IMR-90 (cell line): ENCODE measurements around the gene BRPF1. TPM values are rescaled to one million over a fixed set of nuclear protein-coding genes. Genes with fewer than 3 reads are reported as not detected.

Experiments
- ATAC-seq: fragments of 200-7000 bp; cut with Tn5 transposase; 2 replicates; pipeline ENCODE4 v1.9.1; 2020; ENCODE audit warnings: low read depth, mild to moderate bottlenecking, moderate library complexity
- BruUV-seq: library from RNA; stranded (reverse); fragments of 400-500 nt; replicated peaks from 2 replicates; lab custom pipeline; 2021; lab: Mats Ljungman, UMichigan
- CTCF ChIA-PET: fragments of 300-600 bp; formaldehyde crosslinking; extraction: SDS; loops from one replicate; lab custom pipeline; 2021; ENCODE audit warnings: antibody characterized with exemption; lab: Yijun Ruan, JAX
- POLR2A ChIA-PET: fragments of 300-600 bp; sonication (Branson Sonifier 250); formaldehyde crosslinking; loops from one replicate; lab custom pipeline; 2022; ENCODE audit warnings: antibody characterized with exemption; ENCODE audit not compliant: unreplicated experiment; lab: Charles Lee
- DNase-seq: peaks from one replicate; pipeline ENCODE4 v3.0.0; 2013
- H2AFZ ChIP-seq: replicated peaks from 2 replicates; pipeline ENCODE3; 2013; ENCODE audit warnings: low read length, mild to moderate bottlenecking; ENCODE audit not compliant: poor library complexity
- H2AK5ac ChIP-seq: 2 replicates; pipeline ENCODE4 v1.6.1; 2013; ENCODE audit warnings: low read depth, low read length, inconsistent platforms
- H2AK9ac ChIP-seq: replicated peaks from 2 replicates; pipeline ENCODE3; 2013; ENCODE audit warnings: mild to moderate bottlenecking, low read depth, low read length, moderate library complexity; ENCODE audit not compliant: poor library complexity
- H2BK120ac ChIP-seq: 2 replicates; pipeline ENCODE4 v1.6.1; 2013; ENCODE audit warnings: low read depth, low read length, inconsistent platforms
- H2BK15ac ChIP-seq: 3 replicates; pipeline ENCODE4 v1.6.1; 2013; ENCODE audit warnings: low read depth, low read length, inconsistent platforms
- H2BK20ac ChIP-seq: 2 replicates; pipeline ENCODE4 v1.6.1; 2013; ENCODE audit warnings: low read depth, mild to moderate bottlenecking, inconsistent platforms, low read length, moderate library complexity
- H2BK5ac ChIP-seq: 2 replicates; pipeline ENCODE4 v1.6.1; 2013; ENCODE audit warnings: mild to moderate bottlenecking, low read depth, low read length, inconsistent platforms; ENCODE audit not compliant: poor library complexity, severe bottlenecking
- H3K14ac ChIP-seq: replicated peaks from 2 replicates; pipeline ENCODE4 v1.6.1; 2013; ENCODE audit warnings: low read depth, low read length, inconsistent platforms
- H3K18ac ChIP-seq: 2 replicates; pipeline ENCODE4 v1.6.1; 2013; ENCODE audit warnings: low read depth, low read length, control low read depth
- H3K23ac ChIP-seq: 2 replicates; pipeline ENCODE4 v1.6.1; 2013; ENCODE audit warnings: low read depth, low read length, inconsistent platforms
- H3K27ac ChIP-seq: 2 replicates; pipeline ENCODE4 v1.5.1; 2013; ENCODE audit warnings: mild to moderate bottlenecking, control low read depth, low read length; ENCODE audit not compliant: insufficient read depth
- H3K27me3 ChIP-seq: 2 replicates; pipeline ENCODE4 v1.6.1; 2013; ENCODE audit warnings: low read length; ENCODE audit not compliant: control insufficient read depth, insufficient read depth
- H3K36me3 ChIP-seq: 2 replicates; pipeline ENCODE4 v1.6.1; 2013; ENCODE audit warnings: low read length, mixed read lengths; ENCODE audit not compliant: control insufficient read depth, insufficient read depth
- H3K4ac ChIP-seq: 2 replicates; pipeline ENCODE4 v1.6.1; 2013; ENCODE audit warnings: low read depth, low read length, inconsistent platforms
- H3K4me1 ChIP-seq: 2 replicates; pipeline ENCODE4 v1.6.1; 2013; ENCODE audit warnings: low read length, mixed read lengths; ENCODE audit not compliant: control insufficient read depth, insufficient read depth
- H3K4me2 ChIP-seq: 2 replicates; pipeline ENCODE4 v1.6.1; 2013; ENCODE audit warnings: low read depth, mild to moderate bottlenecking, control low read depth, low read length, moderate library complexity
- H3K4me3 ChIP-seq: 2 replicates; pipeline ENCODE4 v1.5.1; 2013; ENCODE audit warnings: low read depth, mild to moderate bottlenecking, control low read depth, low read length, moderate library complexity; ENCODE audit not compliant: insufficient read depth
- H3K56ac ChIP-seq: 2 replicates; pipeline ENCODE4 v1.6.1; 2013; ENCODE audit warnings: low read length, inconsistent platforms; ENCODE audit not compliant: insufficient read depth; ENCODE audit errors: extremely low read depth
- H3K79me1 ChIP-seq, 2 experiments: 2 replicates each; pipeline ENCODE4 v1.6.1; 2013; ENCODE audit warnings: low read length in 2 of 2, inconsistent platforms in 1 of 2, low read depth in 1 of 2
- H3K9ac ChIP-seq: 2 replicates; pipeline ENCODE4 v1.6.1; 2013; ENCODE audit warnings: low read depth, low read length, control low read depth
- H3K9me1 ChIP-seq: 2 replicates; pipeline ENCODE4 v1.6.1; 2013; ENCODE audit warnings: low read length, inconsistent platforms; ENCODE audit not compliant: insufficient read depth
- H3K9me3 ChIP-seq: 2 replicates; pipeline ENCODE4 v1.6.1; 2013; ENCODE audit warnings: low read length; ENCODE audit not compliant: control insufficient read depth, insufficient read depth
- H4K20me1 ChIP-seq: 2 replicates; pipeline ENCODE4 v1.6.1; 2013; ENCODE audit warnings: low read length, inconsistent platforms; ENCODE audit not compliant: insufficient read depth
- H4K5ac ChIP-seq: 2 replicates; pipeline ENCODE4 v1.6.1; 2013; ENCODE audit warnings: mild to moderate bottlenecking, low read depth, low read length, control low read depth
- H4K8ac ChIP-seq, 2 experiments: 2 replicates each; pipeline ENCODE4 v1.6.1; 2013; ENCODE audit warnings: low read depth in 2 of 2, low read length in 2 of 2, control low read depth in 1 of 2, inconsistent platforms in 1 of 2
- H4K91ac ChIP-seq: 2 replicates; pipeline ENCODE4 v1.6.1; 2013; ENCODE audit warnings: low read depth, low read length, inconsistent platforms; ENCODE audit not compliant: insufficient read depth
- BHLHE40 ChIP-seq: fragments of 150-350 bp; IDR thresholded peaks from 2 replicates; pipeline ENCODE4 v1.6.1; 2016; ENCODE audit warnings: mild to moderate bottlenecking, low read depth, low read length
- CHD1 ChIP-seq: IDR thresholded peaks from 2 replicates; pipeline ENCODE4 v1.6.1; 2012; ENCODE audit warnings: low read depth, low read length, improper control_type of control experiment
- FOS ChIP-seq: fragments of 150-350 bp; IDR thresholded peaks from 2 replicates; pipeline ENCODE4 v1.6.1; 2016; ENCODE audit warnings: low read depth, low read length
- MXI1 ChIP-seq: IDR thresholded peaks from 2 replicates; pipeline ENCODE4 v1.6.1; 2012; ENCODE audit warnings: low read depth, mild to moderate bottlenecking, low read length, moderate library complexity, borderline replicate concordance
- NFE2L2 ChIP-seq: fragments of 150-350 bp; IDR thresholded peaks from 2 replicates; pipeline ENCODE4 v1.6.1; 2016; ENCODE audit warnings: low read depth, mild to moderate bottlenecking, low read length
- POLR2A ChIP-seq: IDR thresholded peaks from 2 replicates; pipeline ENCODE4 v1.6.1; 2012; ENCODE audit warnings: mild to moderate bottlenecking, low read depth, low read length
- RFX5 ChIP-seq: IDR thresholded peaks from 2 replicates; pipeline ENCODE4 v1.8.0; 2012; ENCODE audit warnings: low read depth, mild to moderate bottlenecking, low read length, moderate library complexity
- SMC3 ChIP-seq: fragments of 150-350 bp; IDR thresholded peaks from 2 replicates; pipeline ENCODE4 v1.6.1; 2016; ENCODE audit warnings: low read depth, mild to moderate bottlenecking, antibody characterized with exemption, low read length, moderate library complexity
- USF2 ChIP-seq: fragments of 150-350 bp; IDR thresholded peaks from 2 replicates; pipeline ENCODE4 v1.6.1; 2017; ENCODE audit warnings: mild to moderate bottlenecking, antibody characterized with exemption, low read length, low read depth
- WGBS, 2 experiments: methylation state at CpG; one replicate each; pipeline versions ENCODE4 v1.1.5 to v1.1.7; 2013; ENCODE audit warnings: missing lambda C conversion rate in 2 of 2; ENCODE audit not compliant: insufficient read length in 1 of 2; ENCODE audit errors: extremely low coverage in 2 of 2; 5-methylcytosine and 5-hydroxymethylcytosine counted together
- dilution Hi-C: fragments of 300-500 bp; cut with HindIII; formaldehyde crosslinking; loops from one replicate; pipeline ENCODE4 v1.14.3; 2018; ENCODE audit warnings: low sequenced_read_pairs; ENCODE audit not compliant: unreplicated experiment
- in situ Hi-C: fragments of 300-500 bp; cut with MboI; formaldehyde crosslinking; loops from 3 replicates; pipeline ENCODE4 v1.14.3; 2019; ENCODE audit warnings: low sequenced_read_pairs, inconsistent platforms, mixed read lengths
- intact Hi-C: fragments of 100-400 bp; cut with micrococcal nuclease; formaldehyde crosslinking; loops from 2 replicates; pipeline ENCODE4 v1.10.0; 2022
- polyA plus RNA-seq, 3 experiments: library from polyadenylated mRNA; depleted of rRNA; stranded (reverse); fragments of >200 nt; gene quantifications; 2 replicates each; pipeline ENCODE4 v1.2.3, GENCODE V29; 2012; ENCODE audit warnings: low replicate concordance in 1 of 3
- total RNA-seq: library from RNA; depleted of rRNA; stranded (reverse); fragments of >200 nt; gene quantifications from 2 replicates; pipeline ENCODE4 v1.2.3, GENCODE V29; 2012

BRPF1 gene
- total and polyA plus RNA-seq, 2 of the 4 experiments (the other 2 are of a cell fraction) = 13.6 to 15.6 TPM

GRCh38 chr3:9742560-9742959 is 11.0 kb downstream of the BRPF1 start:
- Histone ChIP-seq H4K20me1 (peaks cover 8% of the 10 kb centered on the region; the same call in 1 of the 2 replicates), H2AFZ (no peak overlapping the region), H2BK120ac (no peak overlapping the region), H3K9me1 (peaks cover 8% of the 10 kb centered on the region), H3K79me1 (peaks cover 22 to 28% of the 10 kb centered on the region in 2 experiments), H3K9me3 (no peaks in the 10 kb centered on the region), H3K27ac (no peak overlapping the region), H3K18ac (no peak overlapping the region), H2BK20ac (no peak overlapping the region), H2AK5ac (no peak overlapping the region), H2AK9ac (no peak overlapping the region), H3K4me2 (no peak overlapping the region), H4K91ac (no peak overlapping the region), H3K23ac (no peak overlapping the region), H3K4me1 (peaks cover 13% of the 10 kb centered on the region), H3K56ac (no peak overlapping the region), H3K14ac (no peak overlapping the region), H3K4me3 (no peak overlapping the region), H2BK5ac (no peak overlapping the region), H3K9ac (no peak overlapping the region), H3K4ac (no peak overlapping the region), H3K27me3 (no peaks in the 10 kb centered on the region), H4K8ac (no peak overlapping the region), H3K36me3 (peaks cover 89% of the 10 kb centered on the region), H4K5ac (no peak overlapping the region), H2BK15ac (no peak overlapping the region)
- in situ Hi-C loops = no loop called here
- intact Hi-C loops = no loop called here
- no peak for DNase-seq
- no TSS peak for BruUV-seq
- dilution Hi-C loops = no loop called here
- ChIA-PET POLR2A (no interaction called here), CTCF (no interaction called here)
- TF ChIP-seq CHD1 = no peak
- TF ChIP-seq FOS = no peak
- TF ChIP-seq BHLHE40 = no peak
- no peak for TF ChIP-seq MXI1
- TF ChIP-seq USF2 = no peak
- TF ChIP-seq SMC3 = no peak
- no peak for TF ChIP-seq RFX5
- no peak for TF ChIP-seq NFE2L2
- no peak for TF ChIP-seq POLR2A
- WGBS, 2 experiments = no CpG with 5 or more reads among the region's 1 CpG
- ATAC-seq = no peak
